Spleen (tissue), 7 donors: Measurements from ENCODE around the gene TSNAXIP1.

Experiments used
- POLR2A ChIP-seq, 3 donors: fragments of 450-650 bp; IDR thresholded peaks; one replicate each; pipeline ENCODE4 v1.5.1; 2017; ENCODE audit warnings: antibody characterized with exemption in 3 of 3, mild to moderate bottlenecking in 1 of 3
- POLR2AphosphoS5 ChIP-seq, 3 donors: sonication (generic); formaldehyde crosslinking; IDR thresholded peaks; one replicate each; pipeline ENCODE4 v1.5.1; 2017; ENCODE audit warnings: antibody characterized with exemption in 3 of 3
- TF ChIP-seq, protein P1 (sequence below), 11 experiments: fragments of 200-600 bp in 7 of 11; fragments of 450-650 bp in 4 of 11; sonication (generic) in 4 of 11; IDR thresholded peaks in 8 of 11; conservative IDR thresholded peaks in 3 of 11; 1 replicate in 7 of 11; 2 replicates in 4 of 11; pipeline versions ENCODE4 v1.4.0 to v1.8.0; 2016 to 2021; ENCODE audit warnings: antibody characterized with exemption in 11 of 11, inconsistent platforms in 4 of 11, mild to moderate bottlenecking in 1 of 11
- donor health status: DM: no; HTN: no; CAD: no; lungs with moderate emphysema.
- donor health status: DM: no; HTN: no; CAD: no.
- donor health status: DM: no; HTN: no; CAD: no.

DNA sequence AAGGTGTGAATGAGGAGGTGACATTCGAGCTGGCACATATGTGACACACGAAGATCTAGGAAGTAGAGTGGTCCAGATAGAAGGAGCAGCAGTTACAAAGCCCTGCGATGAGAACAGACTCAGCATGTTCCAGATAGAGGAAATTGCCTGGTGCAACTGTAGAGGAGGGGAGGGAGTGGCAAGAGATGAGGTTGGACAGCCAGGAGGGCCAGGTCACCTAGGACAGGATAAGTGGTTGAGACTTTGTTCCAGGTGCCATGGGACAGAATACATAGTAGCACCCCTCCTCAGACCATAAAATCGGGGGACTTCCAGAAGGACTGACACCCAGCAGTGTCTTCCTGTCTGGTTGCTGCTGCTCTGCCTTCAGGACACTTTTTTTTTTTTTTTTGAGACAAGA is 51.8 kb downstream of the TSNAXIP1 start:
- TF ChIP-seq, protein P1, sequence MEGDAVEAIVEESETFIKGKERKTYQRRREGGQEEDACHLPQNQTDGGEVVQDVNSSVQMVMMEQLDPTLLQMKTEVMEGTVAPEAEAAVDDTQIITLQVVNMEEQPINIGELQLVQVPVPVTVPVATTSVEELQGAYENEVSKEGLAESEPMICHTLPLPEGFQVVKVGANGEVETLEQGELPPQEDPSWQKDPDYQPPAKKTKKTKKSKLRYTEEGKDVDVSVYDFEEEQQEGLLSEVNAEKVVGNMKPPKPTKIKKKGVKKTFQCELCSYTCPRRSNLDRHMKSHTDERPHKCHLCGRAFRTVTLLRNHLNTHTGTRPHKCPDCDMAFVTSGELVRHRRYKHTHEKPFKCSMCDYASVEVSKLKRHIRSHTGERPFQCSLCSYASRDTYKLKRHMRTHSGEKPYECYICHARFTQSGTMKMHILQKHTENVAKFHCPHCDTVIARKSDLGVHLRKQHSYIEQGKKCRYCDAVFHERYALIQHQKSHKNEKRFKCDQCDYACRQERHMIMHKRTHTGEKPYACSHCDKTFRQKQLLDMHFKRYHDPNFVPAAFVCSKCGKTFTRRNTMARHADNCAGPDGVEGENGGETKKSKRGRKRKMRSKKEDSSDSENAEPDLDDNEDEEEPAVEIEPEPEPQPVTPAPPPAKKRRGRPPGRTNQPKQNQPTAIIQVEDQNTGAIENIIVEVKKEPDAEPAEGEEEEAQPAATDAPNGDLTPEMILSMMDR (IDR thresholded peaks at IDR 0.05 in 8 of 11, conservative IDR thresholded peaks at IDR 0.05 in 3 of 11), result no peak
- no peak for TF ChIP-seq POLR2AphosphoS5 (IDR thresholded peaks at IDR 0.05)
- TF ChIP-seq POLR2A (IDR thresholded peaks at IDR 0.05), result no peak
